Measurements from ENCODE around the gene PIP4K2C. TPM values are rescaled to one million over a fixed set of nuclear protein-coding genes. Genes with fewer than 3 reads are reported as not detected.

PIP4K2C gene
- total RNA-seq, 2 experiments from 2014 or later = 10.7 to 12.3 TPM

GRCh38 chr12:57579677-57580465 is 11.1 kb upstream of the PIP4K2C start:
- H3K4me3 Mint-ChIP-seq = no peak overlapping the region
- H3K27ac Mint-ChIP-seq = no peak overlapping the region
- ATAC-seq (no peak), DNase-seq (no peak)
- H3K36me3 Mint-ChIP-seq (ENCODE audit: low read depth) = no peaks in the 10 kb centered on the region
- ChIA-PET CTCF (interaction anchor here (1.4 to 7.0 kb wide), 5 partner anchors 16 to 162 kb away, joined by 3 to 124 read pairs (median 8); partner anchors contain the start of genes ARHGEF25 and B4GALNT1), POLR2A (interaction anchor here (1.3 kb wide), 2 partner anchors 41 to 47 kb away, joined by 3 to 4 read pairs; no protein-coding TSS in a partner anchor)
- no peaks in the 10 kb centered on the region for H3K4me1 Mint-ChIP-seq (ENCODE audit: low read depth)
- intact Hi-C loops (cut with micrococcal nuclease) = loop anchor here (5.0 kb wide), 1 partner anchor 112 kb away; the partner anchor contains the start of gene OS9
- no peaks in the 10 kb centered on the region for H3K9me3 Mint-ChIP-seq
- TF ChIP-seq CTCF (IDR thresholded peaks at IDR 0.05) = no peak
- H3K27me3 Mint-ChIP-seq = no peaks in the 10 kb centered on the region

GRCh38 chr12:57580466-57580795 is 10.6 kb upstream of the PIP4K2C start:
- H3K27me3 Mint-ChIP-seq = no peaks in the 10 kb centered on the region
- ChIA-PET CTCF (interaction anchor here (0.9 to 7.0 kb wide), 7 partner anchors 12 to 161 kb away, joined by 3 to 124 read pairs (median 8); partner anchors contain the start of genes ARHGEF25, B4GALNT1 and PIP4K2C), POLR2A (interaction anchor here (1.3 kb wide), 2 partner anchors 40 to 46 kb away, joined by 3 to 4 read pairs; no protein-coding TSS in a partner anchor)
- intact Hi-C loops (cut with micrococcal nuclease) = loop anchor here (5.0 kb wide), 1 partner anchor 112 kb away; the partner anchor contains the start of gene OS9
- no peak overlapping the region for H3K27ac Mint-ChIP-seq
- no peaks in the 10 kb centered on the region for H3K4me1 Mint-ChIP-seq (ENCODE audit: low read depth)
- no peaks in the 10 kb centered on the region for H3K36me3 Mint-ChIP-seq (ENCODE audit: low read depth)
- H3K9me3 Mint-ChIP-seq = no peaks in the 10 kb centered on the region
- no peak overlapping the region for H3K4me3 Mint-ChIP-seq
- ATAC-seq (no peak), DNase-seq (no peak)
- TF ChIP-seq CTCF (IDR thresholded peaks at IDR 0.05) = no peak

GRCh38 chr12:57581802-57582201 is 9.2 kb upstream of the PIP4K2C start:
- no peak overlapping the region for H3K4me3 Mint-ChIP-seq
- DNase-seq (no peak), ATAC-seq (no peak)
- no peaks in the 10 kb centered on the region for H3K9me3 Mint-ChIP-seq
- ChIA-PET POLR2A (no interaction called here), CTCF (interaction anchor here (0.9 to 7.0 kb wide), 11 partner anchors 10 to 160 kb away, joined by 3 to 124 read pairs (median 19); partner anchors contain the start of genes ARHGEF25, B4GALNT1 and PIP4K2C)
- TF ChIP-seq CTCF (IDR thresholded peaks at IDR 0.05) = no peak
- intact Hi-C loops (cut with micrococcal nuclease) = loop anchor here (2.0 to 5.0 kb wide), 3 partner anchors 41 to 161 kb away; partner anchors contain the start of gene OS9
- H3K27ac Mint-ChIP-seq = no peak overlapping the region
- no peaks in the 10 kb centered on the region for H3K36me3 Mint-ChIP-seq (ENCODE audit: low read depth)
- H3K27me3 Mint-ChIP-seq = no peaks in the 10 kb centered on the region
- H3K4me1 Mint-ChIP-seq (ENCODE audit: low read depth) = no peaks in the 10 kb centered on the region

GRCh38 chr12:57582440-57582839 is 8.6 kb upstream of the PIP4K2C start:
- ChIA-PET CTCF (interaction anchor here (0.8 to 7.0 kb wide), 24 partner anchors 8 to 162 kb away, joined by 3 to 124 read pairs (median 10); partner anchors contain the start of genes ARHGEF25, B4GALNT1, OS9 and PIP4K2C), POLR2A (interaction anchor here (1.5 to 2.0 kb wide), 2 partner anchors 23 to 40 kb away, joined by 4 to 6 read pairs; partner anchors contain the start of gene DTX3)
- ATAC-seq (no peak), DNase-seq (no peak)
- Mint-ChIP-seq H3K9me3 (no peaks in the 10 kb centered on the region), H3K4me1 (ENCODE audit: low read depth) (no peaks in the 10 kb centered on the region), H3K4me3 (no peak overlapping the region), H3K27me3 (no peaks in the 10 kb centered on the region), H3K36me3 (ENCODE audit: low read depth) (no peaks in the 10 kb centered on the region), H3K27ac (no peak overlapping the region)
- TF ChIP-seq CTCF (IDR thresholded peaks at IDR 0.05) = no peak
- intact Hi-C loops (cut with micrococcal nuclease) = loop anchor here (2.0 to 5.0 kb wide), 3 partner anchors 40 to 160 kb away; partner anchors contain the start of gene OS9
